NCI-H226 (cell line): ENCODE data around the gene KRTAP2-2.
A peak's percentile ranks its signal among the peaks of the same experiment; 100 is the strongest.
"Not testable (repeated sequence)": the region's sequence is repeated elsewhere in the genome, so short reads cannot be mapped to it uniquely, and the experiment has no call there.

ENCODE experiments used
- DNase-seq: peaks from one replicate; pipeline ENCODE4 v3.0.0-alpha.2; 2015

KRTAP2-2 gene, protein sequence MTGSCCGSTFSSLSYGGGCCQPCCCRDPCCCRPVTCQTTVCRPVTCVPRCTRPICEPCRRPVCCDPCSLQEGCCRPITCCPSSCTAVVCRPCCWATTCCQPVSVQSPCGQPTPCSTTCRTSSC

DNA sequence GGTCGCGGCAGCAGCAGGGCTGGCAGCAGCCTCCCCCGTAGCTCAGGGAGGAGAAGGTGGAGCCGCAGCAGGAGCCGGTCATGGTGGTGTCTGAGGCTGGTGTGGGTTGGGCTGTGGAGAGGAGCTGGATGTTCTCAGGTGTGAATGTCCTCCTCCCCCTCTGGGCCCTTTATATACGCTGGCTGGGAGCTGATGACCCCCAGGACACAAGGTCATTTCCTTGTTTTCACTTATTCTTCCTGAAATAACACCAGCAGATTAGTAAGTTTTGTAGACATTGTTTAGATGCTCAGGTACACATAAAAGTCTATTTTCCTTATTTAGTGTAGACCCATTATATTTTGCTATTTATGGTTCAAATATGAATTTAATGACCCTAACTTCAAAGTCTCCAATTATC, at the start of gene KRTAP2-2:
KRTAP2-2 (minus strand) TSS at position 101 of the 400 bp plus-strand sequence; CDS start at position 82, 19 bp downstream.
- not testable (repeated sequence) for DNase-seq

DNA sequence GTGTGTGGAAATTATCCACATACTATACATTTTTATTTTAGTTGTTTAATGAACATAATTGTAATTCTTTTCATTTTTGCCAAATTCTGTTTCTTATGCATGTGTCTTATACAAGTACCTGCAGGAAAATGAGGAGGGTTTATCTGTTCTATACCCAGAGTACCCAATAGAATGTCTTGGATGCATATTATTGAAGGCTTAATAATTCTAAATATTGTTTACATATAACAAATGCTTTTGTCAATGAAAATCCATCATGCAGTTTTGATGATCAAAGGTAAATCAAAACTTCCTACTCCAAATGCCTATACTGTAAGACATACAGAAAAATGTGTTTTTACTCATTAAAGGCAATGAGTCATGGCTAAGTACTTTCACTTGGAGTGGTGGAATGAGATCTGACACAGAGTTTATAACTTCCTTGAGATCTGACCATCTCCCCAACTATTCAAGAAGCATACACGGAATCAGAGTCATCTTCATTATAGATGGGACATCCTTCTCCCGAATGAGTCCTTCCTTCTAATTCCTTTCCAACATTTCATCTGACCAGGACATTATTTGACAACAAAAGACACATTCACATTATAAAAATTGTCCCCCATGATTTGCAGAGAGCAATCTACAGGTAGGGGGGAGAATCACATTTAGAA, 49.5 kb upstream of the KRTAP2-2 start:
- peak; percentile 56 for DNase-seq

DNA sequence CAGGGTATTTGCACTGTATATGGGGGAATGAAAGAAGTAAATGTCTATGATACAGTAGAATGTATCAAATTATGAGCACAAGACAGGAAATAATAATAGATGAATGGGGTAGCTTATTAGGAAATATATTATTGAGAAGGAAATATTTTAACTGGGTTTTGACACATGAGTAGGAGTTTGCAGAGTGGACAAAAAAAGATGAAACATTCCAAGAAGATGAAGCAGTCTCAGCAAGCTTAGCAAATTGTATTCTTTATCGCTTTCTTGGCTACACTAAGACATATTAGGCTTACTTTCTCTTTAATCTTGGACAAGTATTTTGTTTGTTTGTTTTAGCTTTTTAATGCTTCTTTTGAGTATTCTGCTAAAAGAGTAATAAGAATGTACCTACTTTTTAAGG, 48.9 kb upstream of the KRTAP2-2 start:
- no peak for DNase-seq

DNA sequence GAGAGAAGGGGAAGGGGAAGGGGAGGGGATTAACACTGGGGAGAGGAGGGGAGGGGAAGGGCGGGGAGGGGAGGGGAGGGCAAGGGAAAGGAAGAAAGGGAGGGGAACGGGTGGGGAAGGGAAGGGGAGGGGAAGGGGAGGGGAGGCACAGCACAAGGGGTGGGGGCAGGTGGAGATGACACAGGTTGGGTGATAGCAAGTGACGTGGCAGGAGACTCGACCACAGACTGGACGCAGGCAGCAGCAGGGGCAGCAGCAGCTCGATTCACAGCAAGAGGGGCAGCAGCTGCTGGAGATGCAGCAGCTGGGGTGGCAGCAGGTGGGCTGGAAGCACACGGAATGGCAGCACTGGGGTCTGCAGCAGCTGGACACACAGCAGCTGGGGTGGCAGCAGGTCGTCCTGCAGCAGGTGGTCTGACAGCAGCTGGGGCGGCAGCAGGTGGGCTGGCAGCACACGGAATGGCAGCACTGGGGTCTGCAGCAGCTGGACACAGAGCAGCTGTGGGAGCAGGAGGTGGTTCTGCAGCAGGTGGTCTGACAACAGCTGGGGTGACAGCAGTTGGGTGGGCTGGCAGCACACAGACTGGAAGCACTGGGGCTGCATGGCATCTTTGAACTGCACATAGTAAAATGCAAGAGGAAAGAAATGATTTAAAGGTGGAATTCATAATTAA, 46.7 kb upstream of the KRTAP2-2 start, which contains the start of gene KRTAP4-16:
KRTAP4-16 (minus strand) TSS at position 624 of the 674 bp plus-strand sequence; CDS start at position 624, 0 bp downstream.
- DNase-seq: no peak

DNA sequence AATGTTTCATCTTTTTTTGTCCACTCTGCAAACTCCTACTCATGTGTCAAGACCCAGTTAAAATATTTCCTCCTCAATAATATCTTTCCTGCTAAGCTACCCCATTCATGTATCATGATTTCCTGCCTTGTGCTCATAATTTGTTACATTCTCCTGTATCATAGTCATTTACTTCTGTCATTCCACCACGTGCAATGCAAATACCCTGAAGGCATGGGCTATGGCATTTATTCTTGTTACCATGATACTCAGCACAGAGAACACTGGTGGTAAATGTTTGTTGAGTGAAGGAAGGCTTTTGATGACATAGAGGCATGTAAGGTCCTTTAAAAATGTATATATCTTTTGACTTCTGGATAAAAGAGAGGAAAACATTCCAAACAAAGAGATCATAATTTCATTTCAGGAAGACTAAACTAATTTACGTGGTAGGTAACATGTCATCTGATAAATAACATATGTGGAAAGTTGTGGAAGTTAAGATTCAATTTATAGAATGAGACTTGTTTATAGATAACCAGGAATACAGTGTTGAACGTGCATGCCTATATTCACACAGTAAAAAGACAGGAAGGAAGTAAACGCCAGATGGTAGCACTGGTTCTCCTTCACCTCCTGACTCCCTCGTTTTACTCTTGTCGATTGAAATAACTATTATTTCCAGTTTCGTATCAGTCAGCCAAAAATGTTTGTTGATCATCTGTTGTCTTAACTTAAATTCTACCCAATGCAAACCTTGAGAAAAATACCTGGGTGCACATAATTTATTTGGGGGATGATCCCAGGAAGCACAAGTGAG, 44.9 kb upstream of the KRTAP2-2 start:
- peak; percentile 85 for DNase-seq

DNA sequence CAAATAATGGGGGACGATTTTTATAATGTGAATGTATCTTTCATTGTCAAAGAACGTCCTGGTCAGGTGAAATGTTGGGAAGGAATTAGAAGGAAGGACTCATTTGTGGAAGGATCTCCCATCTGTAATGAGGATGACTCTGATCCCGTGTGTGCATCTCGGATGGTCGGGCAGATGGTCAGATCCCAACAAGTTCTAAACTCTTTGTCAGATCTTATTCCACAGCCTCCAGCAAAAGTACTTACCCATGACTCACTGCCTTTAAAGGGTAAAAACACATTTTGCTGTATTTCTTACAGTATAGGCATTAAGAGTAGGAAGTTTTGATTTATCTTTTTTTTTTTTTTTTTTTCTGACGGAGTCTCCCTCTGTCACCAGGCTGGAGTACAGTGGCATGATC, 43.5 kb upstream of the KRTAP2-2 start:
- peak; percentile 31 for DNase-seq

DNA sequence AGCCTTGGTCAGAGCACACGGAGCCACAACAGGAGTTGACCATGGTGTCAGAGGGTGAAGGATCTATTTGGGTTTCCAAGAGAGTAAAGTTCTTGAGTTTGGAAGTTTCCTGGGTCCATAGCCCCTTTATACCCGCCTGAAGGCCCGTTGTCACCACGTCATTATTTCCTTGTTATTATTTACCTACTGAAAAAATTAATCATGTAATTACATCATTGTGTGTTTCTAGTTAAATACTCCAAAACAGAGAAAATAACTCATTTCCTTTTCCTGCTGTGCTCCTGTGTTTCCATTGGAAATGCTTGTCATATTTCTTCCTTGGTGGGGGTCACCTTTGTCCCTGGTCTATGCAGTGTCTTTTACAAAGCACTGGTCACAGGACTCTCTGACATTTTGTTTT, 43.0 kb upstream of the KRTAP2-2 start, which contains the start of gene KRTAP4-8:
KRTAP4-8 (minus strand) TSS at position 101 of the 400 bp plus-strand sequence; CDS start at position 43, 58 bp downstream.
- no peak for DNase-seq

DNA sequence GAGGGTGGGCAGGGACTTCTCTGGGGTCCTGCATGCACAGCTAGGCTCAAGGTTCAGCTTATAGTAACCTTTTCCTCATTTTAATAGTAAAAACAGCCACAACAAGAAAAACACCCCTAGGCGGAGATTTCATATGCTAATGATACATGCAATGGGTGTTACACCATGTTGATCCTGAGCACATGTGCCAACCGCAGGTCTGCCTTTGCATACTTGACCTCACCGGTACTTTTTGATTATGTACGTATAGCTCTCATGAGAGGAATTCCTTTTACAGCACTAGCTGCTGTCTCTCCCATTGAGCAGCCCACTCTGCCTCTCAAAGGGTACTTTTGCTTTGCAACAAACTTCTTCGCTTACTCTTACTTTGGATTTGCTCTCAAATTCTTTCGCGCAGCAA, 41.0 kb upstream of the KRTAP2-2 start:
- DNase-seq: no peak

DNA sequence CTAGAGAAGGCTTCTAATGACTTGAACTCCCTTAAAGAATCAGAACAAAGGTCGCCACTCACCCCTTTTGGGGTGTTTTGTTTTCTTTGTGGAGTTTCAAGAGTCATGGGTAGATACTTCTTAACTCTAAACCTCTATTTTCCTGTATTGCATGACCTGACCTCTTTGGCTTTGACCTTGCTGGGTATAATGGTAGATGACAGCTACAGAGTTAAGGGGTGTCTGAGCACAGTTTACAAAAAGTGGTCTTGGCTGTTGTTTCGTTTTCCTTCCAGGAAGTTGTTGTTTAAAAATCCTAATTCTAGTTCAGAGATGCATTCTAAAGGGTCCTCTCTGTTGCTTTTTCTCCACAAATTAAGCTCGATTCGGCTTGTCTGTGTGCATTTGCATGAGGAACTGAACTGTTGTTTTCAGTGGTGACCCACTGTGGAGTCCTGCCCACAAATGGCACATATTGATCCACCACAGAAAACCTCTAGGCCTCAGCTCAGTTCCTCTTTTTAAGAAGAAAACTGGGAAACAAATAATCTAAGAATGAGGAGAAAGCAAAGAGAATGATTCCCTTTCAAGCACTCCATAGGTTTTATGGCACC, 33.8 kb upstream of the KRTAP2-2 start:
- DNase-seq: not testable (repeated sequence)

DNA sequence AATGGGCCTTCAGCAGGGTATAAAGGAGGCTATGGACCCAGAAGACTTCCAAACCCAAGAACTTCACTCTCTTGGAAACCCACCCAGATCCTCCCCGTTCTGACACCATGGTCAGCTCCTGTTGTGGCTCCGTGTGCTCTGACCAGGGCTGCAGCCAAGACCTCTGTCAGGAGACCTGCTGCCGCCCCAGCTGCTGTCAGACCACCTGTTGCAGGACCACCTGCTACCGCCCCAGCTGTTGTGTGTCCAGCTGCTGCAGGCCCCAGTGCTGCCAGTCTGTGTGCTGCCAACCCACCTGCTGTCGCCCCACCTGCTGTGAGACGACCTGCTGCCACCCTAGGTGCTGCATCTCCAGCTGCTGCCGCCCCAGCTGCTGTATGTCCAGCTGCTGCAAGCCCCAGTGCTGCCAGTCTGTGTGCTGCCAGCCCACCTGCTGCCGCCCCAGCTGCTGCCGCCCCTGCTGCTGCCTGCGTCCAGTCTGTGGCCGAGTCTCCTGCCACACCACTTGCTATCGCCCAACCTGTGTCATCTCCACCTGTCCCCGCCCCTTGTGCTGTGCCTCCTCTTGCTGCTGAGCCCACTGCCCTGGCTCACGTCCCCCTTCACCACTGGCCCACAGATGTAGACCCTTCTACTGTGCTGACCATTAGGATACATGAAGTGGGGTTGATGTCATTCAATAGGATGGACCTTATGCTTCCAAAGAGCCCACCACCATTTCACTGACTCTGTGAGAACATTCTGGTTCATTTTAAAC, 29.2 kb upstream of the KRTAP2-2 start, which contains the start of gene KRTAP4-7:
KRTAP4-7 (plus strand) TSS at position 51 of the 757 bp plus-strand sequence; CDS start at position 108, 57 bp downstream.
- DNase-seq: not testable (repeated sequence)

DNA sequence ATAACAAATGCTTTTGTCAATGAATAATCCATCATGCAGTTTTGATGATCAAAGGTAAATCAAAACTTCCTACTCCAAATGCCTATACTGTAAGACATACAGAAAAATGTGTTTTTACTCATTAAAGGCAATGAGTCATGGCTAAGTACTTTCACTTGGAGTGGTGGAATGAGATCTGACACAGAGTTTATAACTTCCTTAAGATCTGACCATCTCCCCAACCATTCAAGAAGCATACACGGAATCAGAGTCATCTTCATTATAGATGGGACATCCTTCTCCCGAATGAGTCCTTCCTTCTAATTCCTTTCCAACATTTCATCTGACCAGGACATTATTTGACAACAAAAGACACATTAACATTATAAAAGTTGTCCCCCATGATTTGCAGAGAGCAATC, 28.4 kb upstream of the KRTAP2-2 start:
- not testable (repeated sequence) for DNase-seq

DNA sequence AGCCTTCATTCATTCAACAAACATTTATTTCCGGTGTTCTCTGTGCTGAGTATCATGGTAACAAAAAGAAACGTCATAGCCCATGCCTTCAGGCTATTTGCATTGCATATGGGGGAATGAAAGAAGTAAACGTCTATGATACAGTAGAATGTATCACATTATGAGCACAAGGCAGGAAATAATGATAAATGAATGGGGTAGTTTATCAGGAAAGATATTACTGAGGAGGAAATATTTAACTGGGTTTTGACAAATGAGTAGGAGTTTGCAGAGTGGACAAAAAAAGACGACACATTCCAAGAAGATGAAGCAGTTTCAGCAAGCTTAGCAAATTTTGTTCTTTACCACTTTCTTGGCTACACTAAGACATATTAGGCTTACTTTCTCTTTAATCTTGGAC, 27.6 kb upstream of the KRTAP2-2 start:
- peak; percentile 78 for DNase-seq

DNA sequence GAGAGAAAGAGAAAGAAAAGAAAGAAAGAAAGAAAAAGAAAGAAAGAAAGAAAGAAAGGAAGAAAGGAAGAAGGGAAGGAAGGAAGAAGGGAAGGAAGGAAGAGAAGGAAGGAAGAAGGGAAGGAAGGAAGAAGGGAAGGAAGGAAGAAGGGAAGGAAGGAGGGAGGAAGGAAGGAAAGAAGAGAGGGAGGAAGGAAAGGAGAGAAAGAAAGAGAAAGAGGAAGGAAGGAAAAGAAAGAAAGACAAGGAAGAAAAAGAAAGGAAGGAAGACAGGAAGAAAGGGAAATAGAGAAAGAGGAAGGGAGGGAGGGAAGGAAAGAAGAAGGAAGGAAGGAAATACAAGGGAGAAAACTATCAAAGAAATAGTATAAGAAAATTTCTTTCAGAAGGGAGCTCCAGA, 21.8 kb upstream of the KRTAP2-2 start:
- no peak for DNase-seq

DNA sequence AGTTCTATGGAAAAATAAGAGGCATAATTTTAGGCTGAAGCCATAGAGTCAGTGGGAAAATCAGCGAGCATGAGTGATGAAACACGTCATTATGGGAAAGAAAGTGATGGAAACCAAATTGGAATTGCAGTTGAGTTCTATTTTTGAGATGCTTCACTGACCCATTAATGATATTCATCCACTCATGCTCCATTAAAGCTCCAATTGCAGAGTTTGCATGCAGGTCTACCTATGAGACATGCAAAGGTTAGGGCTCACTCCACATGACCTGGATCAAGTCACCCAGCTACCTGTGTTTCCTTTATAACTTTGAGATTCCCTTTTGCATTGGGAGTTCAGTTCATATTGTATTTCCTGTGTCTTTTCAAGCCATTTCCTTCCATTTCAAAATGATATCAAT, 18.6 kb upstream of the KRTAP2-2 start:
- no peak for DNase-seq

DNA sequence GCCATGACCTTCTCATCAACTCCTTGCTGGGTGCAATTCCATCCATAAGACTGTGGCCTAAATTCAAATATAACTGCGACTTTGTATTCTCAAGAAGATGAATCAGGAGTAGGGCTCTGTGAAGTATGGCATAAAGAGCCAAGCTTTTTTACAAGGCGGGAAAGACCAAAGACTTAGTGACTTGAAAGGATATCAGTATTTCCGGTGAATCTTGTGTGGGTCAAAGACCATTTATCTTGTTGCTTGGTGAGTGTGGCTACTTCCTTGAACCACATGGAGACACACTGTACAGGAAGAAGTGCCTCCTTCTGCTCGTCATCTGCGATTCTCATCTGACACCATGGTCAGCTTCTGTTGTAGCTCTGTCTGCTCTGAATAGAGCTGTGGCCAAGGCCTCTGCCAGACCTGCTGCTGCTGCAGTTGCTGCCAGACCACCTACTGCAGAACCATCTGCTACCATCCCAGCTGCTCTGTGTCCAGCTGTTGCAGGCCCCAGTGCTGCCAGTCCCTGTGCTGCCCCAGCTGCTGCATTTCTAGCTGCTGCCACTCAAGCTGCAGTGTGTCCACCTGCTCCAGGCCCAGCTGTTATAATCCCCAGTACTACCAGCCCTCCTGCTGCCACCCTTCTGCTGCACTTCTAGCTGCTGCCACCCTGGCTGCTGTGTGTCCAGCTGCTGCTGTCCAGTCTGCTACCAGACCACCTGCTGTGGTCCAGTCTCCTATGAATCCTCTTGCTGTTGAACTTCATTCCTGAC, 16.8 kb upstream of the KRTAP2-2 start:
- no peak for DNase-seq

DNA sequence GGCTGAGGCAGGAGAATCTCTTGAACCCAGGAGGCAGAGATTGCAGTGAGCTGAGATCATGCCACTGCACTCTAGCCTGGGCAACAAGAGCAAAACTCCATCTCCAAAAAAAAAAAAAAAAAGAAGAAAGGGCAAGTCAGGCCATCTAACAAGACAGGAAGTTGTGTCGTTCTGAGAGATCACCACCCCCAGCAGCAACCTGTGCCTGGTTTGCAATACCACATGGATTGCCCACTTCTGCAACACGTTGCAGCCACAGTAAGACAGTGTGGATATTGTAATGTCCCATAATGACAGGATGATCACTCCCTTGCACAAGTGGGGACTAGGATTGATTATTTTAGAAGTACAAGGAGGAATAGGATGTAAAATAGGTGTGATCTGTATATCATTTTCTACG, 14.0 kb upstream of the KRTAP2-2 start:
- no peak for DNase-seq

DNA sequence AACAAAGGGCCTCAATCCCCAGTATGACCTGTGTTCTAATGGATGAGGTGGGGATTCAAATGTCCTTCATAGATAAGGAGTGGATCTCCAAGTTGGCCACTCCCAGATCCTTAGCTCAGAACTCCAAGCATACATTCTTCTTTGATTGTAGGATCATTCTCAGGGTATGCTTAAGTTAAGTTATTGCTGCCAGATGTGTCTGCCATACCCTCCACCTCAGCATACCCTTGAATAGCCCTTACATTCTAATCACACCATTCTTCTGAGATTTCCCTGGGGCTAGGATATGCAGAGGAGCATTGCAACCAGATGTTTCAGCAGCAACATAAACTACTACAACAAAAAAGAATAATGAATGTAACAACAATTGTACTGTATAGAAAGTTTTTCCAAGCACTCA, 12.3 kb upstream of the KRTAP2-2 start:
- DNase-seq: no peak

DNA sequence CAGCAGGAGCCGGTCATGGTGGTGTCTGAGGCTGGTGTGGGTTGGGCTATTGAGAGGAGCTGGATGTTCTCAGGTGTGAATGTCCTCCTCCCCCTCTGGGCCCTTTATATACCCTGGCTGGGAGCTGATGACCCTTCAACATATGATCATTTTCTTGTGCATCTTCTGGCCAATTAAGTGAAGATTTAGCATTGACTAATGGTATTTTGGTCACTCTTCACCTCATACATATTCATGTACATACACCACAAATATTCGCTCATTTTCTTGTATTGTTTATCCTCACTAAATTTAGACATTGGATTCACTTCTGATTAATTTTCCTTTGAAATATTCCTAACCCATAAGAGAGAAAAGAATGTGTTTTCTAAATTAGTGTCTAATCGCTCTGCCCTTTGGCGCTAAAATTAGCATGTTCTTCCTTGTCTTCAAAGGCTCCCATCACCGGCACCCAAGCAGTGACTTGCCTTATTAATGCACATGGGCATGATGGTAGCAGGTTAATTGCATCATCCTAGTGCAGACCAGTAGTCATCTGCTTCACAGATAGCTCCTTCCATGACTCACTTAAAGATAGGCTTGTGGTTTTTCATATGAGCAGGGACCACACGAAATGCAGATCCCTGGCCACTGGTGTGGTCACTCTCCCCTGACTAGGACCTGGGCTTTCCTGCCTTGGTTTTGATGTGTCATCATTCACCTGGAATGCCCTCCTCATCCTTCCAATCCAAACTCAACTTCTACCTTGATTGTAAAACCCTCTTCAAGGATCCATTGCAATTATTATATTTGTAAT, 11.0 kb upstream of the KRTAP2-2 start, which contains the start of gene KRTAP2-4:
KRTAP2-4 (minus strand) TSS at position 51 of the 796 bp plus-strand sequence; CDS start at position 17, 34 bp downstream.
- DNase-seq: peak; percentile 94

DNA sequence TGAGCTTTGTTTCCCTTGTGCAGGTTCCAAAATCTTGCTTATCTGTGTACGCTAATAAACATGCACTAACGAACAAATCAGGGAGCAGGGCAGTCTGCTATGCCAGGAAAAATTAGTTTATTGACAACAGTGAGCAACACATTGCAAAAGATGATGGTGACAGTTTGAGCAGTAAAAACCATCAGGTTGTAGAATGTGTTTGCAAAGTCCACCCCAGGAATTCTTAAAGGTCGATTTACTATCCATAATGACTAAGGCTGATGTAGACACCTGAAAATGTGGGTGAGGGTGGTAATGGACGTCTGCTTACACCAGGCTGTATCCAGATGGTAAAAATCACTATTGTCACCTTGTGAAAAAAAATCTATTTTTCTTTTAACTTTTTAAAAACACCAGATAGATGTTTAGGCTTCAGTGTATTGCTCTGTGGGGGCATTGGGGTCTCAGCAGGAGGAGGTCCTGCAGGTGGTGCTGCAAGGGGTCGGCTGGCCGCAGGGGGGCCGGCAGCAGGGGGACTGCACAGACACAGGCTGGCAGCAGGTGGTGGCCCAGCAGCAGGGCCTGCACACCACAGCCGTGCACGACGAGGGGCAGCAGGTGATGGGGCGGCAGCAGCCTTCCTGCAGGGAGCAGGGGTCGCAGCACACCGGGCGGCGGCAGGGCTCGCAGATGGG, 10.1 kb upstream of the KRTAP2-2 start:
- DNase-seq: not testable (repeated sequence)
